ENCODE measurements around the gene SGPP2.

The SGPP2 gene

DNA sequence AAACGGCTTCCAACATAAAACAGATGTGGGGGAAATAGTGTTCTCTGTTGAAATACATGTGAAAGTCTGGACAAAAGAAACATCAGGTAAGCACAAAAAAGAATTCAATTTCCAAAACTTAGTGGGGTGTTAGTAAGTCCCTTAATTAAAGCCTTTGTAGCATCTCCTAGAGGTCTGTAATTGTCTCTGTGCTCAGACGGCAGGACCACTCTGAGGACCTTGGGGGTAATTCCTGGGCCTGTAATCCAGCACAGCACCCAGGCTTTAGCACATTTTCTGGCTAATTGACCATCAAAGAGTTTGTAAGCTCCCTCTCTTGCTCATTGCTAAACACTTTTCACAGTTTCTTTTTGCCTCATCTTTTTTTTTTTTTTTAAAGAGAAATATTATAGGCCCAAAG, 151.3 kb downstream of the SGPP2 start:
- CTCF ChIA-PET = interaction anchor here (2.6 kb wide), 1 partner anchor 14 kb away, joined by 9 read pairs; no protein-coding TSS in a partner anchor
- H3K4me1 ChIP-seq (ENCODE audit: control insufficient read depth, insufficient read depth, low read length) = peaks cover 4% of the 10 kb centered on the region; the same call in 1 of the 2 replicates
- H3K27ac ChIP-seq (ENCODE audit: extremely low read depth, low read depth, low read length) = no peak overlapping the region
- peaks cover 0 to 34% of the 10 kb centered on the region in 2 experiments for H3K36me3 ChIP-seq (ENCODE audit: control insufficient read depth in 2 of 2, insufficient read depth in 1 of 2, low read length in 2 of 2)
- no peak for TF ChIP-seq ZFHX2 (tag by site-specific recombination; conservative IDR thresholded peaks at IDR 0.05)
- TF ChIP-seq, protein P1, sequence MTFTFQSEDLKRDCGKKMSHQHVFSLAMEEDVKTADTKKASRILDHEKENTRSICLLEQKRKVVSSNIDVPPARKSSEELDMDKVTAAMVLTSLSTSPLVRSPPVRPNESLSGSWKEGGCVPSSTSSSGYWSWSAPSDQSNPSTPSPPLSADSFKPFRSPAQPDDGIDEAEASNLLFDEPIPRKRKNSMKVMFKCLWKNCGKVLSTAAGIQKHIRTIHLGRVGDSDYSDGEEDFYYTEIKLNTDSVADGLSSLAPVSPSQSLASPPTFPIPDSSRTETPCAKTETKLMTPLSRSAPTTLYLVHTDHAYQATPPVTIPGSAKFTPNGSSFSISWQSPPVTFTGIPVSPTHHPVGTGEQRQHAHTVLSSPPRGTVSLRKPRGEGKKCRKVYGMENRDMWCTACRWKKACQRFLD (tag by site-specific recombination; IDR thresholded peaks at IDR 0.05) = no peak
- no peak for TF ChIP-seq ZNF792 (tag by site-specific recombination; IDR thresholded peaks at IDR 0.05)
- TF ChIP-seq ZBTB1 (tag by site-specific recombination; IDR thresholded peaks at IDR 0.05) = no peak
- TF ChIP-seq ZNF214 (tag by site-specific recombination; IDR thresholded peaks at IDR 0.05; ENCODE audit: borderline replicate concordance) = no peak
- TF ChIP-seq KLF8 (tag by site-specific recombination; IDR thresholded peaks at IDR 0.05) = no peak
- TF ChIP-seq ZNF621 (tag by site-specific recombination; IDR thresholded peaks at IDR 0.05) = no peak
- TF ChIP-seq ZFP3 (tag by site-specific recombination; IDR thresholded peaks at IDR 0.05; ENCODE audit: low read depth) = no peak
- no peaks in the 10 kb centered on the region for H3K9me3 ChIP-seq (ENCODE audit: control insufficient read depth, insufficient read depth, low read depth, low read length)
- POLR2A ChIA-PET = no interaction called here
- H3K4me3 ChIP-seq (ENCODE audit: low read depth, low read length) = no peak overlapping the region

DNA sequence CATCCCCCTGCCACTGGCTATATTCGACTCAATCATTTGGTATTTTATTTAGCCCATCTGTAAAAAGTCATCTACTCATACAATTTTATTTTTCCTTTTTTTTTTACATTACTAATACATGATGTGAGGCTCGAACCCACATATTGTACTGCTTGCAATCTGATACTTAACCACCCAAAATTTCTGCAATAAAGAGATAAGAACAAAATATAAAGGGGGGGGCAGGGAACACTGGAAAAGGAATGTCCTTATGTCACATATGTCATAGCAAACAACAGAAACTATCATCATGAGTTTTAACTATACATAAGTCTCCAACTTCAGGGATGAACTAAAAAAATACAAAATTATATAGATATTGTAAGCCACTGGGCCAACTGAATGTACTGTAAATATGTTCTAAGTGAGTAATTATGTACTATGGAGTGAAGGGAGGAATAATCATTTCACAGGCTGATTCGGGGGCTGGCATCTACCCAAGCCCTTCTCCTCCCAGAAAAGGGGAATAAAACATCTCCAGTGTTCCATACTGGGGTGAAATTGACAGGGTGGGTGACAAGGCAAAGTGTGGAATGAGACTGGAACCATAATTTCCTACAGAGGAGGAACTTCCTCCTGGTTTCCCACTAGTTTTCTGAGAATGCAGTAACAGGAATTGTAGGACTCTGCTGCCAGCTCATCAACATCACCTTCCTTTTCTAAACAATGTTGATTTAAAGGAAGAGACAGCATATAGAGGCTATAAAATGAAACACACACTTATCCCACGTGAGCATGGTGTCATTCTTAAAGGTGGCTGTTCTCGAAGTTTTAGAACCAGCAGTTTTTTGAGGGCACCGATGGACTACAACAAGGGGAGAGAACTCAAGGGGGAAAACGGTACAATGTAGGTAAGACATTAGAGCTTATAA, 152.1 kb downstream of the SGPP2 start:
- Histone ChIP-seq H3K4me3 (ENCODE audit: low read depth, low read length) (no peak overlapping the region), H3K27ac (ENCODE audit: extremely low read depth, low read depth, low read length) (no peak overlapping the region), H3K36me3 (ENCODE audit: control insufficient read depth in 2 of 2, insufficient read depth in 1 of 2, low read length in 2 of 2) (peaks cover 0 to 30% of the 10 kb centered on the region in 2 experiments; a peak in 2 of 3 replicates), H3K9me3 (ENCODE audit: control insufficient read depth, insufficient read depth, low read depth, low read length) (no peaks in the 10 kb centered on the region), H3K4me1 (ENCODE audit: control insufficient read depth, insufficient read depth, low read length) (peaks cover 4% of the 10 kb centered on the region; the same call in 1 of the 2 replicates)
- POLR2A ChIA-PET = no interaction called here
- CTCF ChIA-PET = interaction anchor here (0.6 kb wide), 1 partner anchor 739 kb away, joined by 3 read pairs; no protein-coding TSS in a partner anchor
- TF ChIP-seq ZNF530 (tag by site-specific recombination; IDR thresholded peaks at IDR 0.05; ENCODE audit: low read depth) (no peak), ZBTB20 (tag by site-specific recombination; IDR thresholded peaks at IDR 0.05) (peak; percentile 79)

DNA sequence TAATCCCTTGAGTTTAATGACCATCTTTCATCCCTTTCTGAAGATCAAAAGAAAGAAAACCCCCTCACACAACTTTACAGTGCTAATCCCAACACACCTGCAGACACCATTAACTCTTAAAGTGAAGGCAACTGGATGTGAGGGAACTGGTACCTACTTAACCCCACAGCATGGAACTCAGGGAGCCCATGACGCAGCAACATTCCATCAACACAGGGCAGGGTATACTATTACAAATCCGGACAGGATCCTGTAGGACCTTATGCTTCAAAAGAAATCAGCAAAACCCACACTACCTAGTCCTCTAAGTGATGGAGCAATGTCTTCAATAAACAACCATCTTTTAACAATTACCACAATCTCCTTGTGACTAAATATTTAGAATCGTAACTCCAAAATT, 153.0 kb downstream of the SGPP2 start:
- ChIA-PET POLR2A (no interaction called here), CTCF (no interaction called here)
- no peaks in the 10 kb centered on the region for H3K9me3 ChIP-seq (ENCODE audit: control insufficient read depth, insufficient read depth, low read depth, low read length)
- no peak overlapping the region for H3K27ac ChIP-seq (ENCODE audit: extremely low read depth, low read depth, low read length)
- peaks cover 4% of the 10 kb centered on the region; the same call in 1 of the 2 replicates for H3K4me1 ChIP-seq (ENCODE audit: control insufficient read depth, insufficient read depth, low read length)
- H3K4me3 ChIP-seq (ENCODE audit: low read depth, low read length) = no peak overlapping the region
- H3K36me3 ChIP-seq (ENCODE audit: control insufficient read depth in 2 of 2, insufficient read depth in 1 of 2, low read length in 2 of 2) = peaks cover 0 to 29% of the 10 kb centered on the region in 2 experiments; a peak in 2 of 3 replicates
- TF ChIP-seq, protein P2, sequence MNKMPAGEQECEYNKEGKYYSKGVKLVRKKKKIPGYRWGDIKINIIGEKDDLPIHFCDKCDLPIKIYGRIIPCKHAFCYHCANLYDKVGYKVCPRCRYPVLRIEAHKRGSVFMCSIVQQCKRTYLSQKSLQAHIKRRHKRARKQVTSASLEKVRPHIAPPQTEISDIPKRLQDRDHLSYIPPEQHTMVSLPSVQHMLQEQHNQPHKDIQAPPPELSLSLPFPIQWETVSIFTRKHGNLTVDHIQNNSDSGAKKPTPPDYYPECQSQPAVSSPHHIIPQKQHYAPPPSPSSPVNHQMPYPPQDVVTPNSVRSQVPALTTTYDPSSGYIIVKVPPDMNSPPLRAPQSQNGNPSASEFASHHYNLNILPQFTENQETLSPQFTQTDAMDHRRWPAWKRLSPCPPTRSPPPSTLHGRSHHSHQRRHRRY (tag by site-specific recombination; IDR thresholded peaks at IDR 0.05) = no peak
- no peak for TF ChIP-seq ZNF843 (tag by site-specific recombination; IDR thresholded peaks at IDR 0.05)
- TF ChIP-seq, protein P1 (tag by site-specific recombination; IDR thresholded peaks at IDR 0.05) = no peak
- no peak for TF ChIP-seq ZNF776 (tag by site-specific recombination; IDR thresholded peaks at IDR 0.05; ENCODE audit: borderline replicate concordance)
- TF ChIP-seq, protein P3, sequence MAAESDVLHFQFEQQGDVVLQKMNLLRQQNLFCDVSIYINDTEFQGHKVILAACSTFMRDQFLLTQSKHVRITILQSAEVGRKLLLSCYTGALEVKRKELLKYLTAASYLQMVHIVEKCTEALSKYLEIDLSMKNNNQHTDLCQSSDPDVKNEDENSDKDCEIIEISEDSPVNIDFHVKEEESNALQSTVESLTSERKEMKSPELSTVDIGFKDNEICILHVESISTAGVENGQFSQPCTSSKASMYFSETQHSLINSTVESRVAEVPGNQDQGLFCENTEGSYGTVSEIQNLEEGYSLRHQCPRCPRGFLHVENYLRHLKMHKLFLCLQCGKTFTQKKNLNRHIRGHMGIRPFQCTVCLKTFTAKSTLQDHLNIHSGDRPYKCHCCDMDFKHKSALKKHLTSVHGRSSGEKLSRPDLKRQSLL (tag by site-specific recombination; IDR thresholded peaks at IDR 0.05) = no peak
- TF ChIP-seq KLF16 (tag by site-specific recombination; IDR thresholded peaks at IDR 0.05) = no peak
- TF ChIP-seq, protein P4, sequence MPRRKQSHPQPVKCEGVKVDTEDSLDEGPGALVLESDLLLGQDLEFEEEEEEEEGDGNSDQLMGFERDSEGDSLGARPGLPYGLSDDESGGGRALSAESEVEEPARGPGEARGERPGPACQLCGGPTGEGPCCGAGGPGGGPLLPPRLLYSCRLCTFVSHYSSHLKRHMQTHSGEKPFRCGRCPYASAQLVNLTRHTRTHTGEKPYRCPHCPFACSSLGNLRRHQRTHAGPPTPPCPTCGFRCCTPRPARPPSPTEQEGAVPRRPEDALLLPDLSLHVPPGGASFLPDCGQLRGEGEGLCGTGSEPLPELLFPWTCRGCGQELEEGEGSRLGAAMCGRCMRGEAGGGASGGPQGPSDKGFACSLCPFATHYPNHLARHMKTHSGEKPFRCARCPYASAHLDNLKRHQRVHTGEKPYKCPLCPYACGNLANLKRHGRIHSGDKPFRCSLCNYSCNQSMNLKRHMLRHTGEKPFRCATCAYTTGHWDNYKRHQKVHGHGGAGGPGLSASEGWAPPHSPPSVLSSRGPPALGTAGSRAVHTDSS (tag by site-specific recombination; IDR thresholded peaks at IDR 0.05) = no peak
- TF ChIP-seq, protein P5, sequence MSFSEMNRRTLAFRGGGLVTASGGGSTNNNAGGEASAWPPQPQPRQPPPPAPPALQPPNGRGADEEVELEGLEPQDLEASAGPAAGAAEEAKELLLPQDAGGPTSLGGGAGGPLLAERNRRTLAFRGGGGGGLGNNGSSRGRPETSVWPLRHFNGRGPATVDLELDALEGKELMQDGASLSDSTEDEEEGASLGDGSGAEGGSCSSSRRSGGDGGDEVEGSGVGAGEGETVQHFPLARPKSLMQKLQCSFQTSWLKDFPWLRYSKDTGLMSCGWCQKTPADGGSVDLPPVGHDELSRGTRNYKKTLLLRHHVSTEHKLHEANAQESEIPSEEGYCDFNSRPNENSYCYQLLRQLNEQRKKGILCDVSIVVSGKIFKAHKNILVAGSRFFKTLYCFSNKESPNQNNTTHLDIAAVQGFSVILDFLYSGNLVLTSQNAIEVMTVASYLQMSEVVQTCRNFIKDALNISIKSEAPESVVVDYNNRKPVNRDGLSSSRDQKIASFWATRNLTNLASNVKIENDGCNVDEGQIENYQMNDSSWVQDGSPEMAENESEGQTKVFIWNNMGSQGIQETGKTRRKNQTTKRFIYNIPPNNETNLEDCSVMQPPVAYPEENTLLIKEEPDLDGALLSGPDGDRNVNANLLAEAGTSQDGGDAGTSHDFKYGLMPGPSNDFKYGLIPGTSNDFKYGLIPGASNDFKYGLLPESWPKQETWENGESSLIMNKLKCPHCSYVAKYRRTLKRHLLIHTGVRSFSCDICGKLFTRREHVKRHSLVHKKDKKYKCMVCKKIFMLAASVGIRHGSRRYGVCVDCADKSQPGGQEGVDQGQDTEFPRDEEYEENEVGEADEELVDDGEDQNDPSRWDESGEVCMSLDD (tag by site-specific recombination; IDR thresholded peaks at IDR 0.05) = no peak
- TF ChIP-seq, protein P6, sequence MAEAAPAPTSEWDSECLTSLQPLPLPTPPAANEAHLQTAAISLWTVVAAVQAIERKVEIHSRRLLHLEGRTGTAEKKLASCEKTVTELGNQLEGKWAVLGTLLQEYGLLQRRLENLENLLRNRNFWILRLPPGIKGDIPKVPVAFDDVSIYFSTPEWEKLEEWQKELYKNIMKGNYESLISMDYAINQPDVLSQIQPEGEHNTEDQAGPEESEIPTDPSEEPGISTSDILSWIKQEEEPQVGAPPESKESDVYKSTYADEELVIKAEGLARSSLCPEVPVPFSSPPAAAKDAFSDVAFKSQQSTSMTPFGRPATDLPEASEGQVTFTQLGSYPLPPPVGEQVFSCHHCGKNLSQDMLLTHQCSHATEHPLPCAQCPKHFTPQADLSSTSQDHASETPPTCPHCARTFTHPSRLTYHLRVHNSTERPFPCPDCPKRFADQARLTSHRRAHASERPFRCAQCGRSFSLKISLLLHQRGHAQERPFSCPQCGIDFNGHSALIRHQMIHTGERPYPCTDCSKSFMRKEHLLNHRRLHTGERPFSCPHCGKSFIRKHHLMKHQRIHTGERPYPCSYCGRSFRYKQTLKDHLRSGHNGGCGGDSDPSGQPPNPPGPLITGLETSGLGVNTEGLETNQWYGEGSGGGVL (tag by site-specific recombination; IDR thresholded peaks at IDR 0.05) = no peak
